ENCODE data around the gene MPL.

MPL gene

DNA sequence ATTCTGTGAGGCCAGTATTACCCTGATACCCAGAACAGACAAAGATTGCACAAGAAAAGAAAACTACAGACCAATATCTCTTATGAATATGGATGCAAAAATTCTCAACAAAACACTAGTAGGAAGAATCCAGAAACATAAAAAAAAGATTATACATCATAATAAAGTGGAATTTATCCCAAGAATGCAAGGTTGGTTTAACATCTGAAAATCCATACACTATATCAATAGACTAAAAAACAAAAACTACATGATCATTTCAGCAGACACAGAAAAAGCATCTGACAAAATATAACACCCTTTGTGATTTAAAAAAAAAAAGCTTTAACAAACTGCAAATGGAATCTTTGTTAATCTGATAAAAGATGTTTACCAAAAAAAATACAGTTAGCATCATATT is 12.2 kb upstream of the MPL start:
- DNase-seq (ENCODE audit: low read depth in 2 of 2): no peak

DNA sequence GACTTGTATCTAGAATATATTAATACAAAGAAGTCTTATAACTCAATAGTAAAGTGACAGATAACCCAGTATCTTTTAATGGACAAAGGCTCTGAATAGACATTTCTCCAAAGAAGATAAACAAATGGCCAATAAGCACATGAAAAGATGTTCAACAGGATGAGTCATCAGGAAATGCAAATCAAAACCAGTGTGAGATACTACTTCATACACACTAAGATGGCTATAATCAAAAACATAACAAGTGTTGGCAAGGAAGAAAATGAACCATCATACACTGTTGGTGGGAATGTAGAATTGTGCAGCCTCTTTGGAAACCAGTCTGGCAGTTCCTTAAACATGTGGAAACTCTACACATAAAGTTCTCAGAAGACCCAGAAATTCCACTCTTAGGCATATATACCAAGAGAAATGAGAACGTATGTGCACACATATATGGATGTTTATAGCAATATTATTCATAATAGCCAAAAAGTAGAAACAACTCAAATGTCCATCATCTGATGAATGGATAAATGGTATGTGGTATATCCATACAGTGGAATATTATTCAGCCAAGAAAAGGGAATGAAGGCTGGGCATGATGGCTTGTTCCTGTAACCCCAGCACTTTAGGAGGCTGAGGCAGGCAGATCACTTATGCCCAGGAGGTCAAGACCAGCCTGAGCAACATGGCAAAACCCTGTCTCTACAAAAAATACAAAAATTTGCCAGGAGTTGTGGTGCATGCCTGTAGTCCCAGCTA is 9.9 kb upstream of the MPL start:
- DNase-seq (ENCODE audit: low read depth in 2 of 2): no peak

DNA sequence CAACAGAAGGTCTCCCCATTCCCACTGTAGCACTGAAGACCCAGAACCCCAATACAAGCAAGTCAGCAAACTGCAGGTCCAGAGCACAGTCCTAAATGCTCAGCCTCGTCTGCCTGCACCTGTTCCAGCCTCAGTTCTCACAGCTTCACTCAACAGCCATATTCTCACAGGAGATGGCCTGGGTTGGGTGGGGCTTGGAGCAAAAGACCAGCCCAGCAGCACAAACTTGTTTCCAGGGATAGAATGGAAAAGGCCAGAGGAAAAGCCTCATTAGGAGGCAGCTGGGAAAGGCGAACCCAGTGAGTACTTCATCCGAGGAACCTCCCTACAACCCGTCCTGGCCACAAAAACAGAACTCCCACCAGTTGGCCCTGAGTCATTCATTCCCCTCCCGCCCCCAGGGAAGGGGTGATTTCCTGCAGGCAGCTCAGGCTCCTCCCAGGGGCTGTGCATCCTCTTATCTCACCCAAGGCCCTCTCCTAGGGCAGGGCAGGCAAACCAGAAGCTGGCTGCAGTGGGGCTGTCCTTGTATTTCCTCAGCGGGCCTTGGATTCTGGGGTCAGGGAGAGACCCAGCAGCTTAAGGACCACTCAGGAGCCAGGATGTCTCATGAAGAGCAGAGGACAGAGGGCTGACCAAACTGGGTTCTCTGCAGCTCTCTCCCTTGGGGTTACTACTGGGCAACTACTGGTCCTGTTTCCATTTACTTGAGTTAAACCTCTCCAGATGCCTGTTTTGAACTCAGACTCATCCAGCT is 7.4 kb upstream of the MPL start:
- DNase-seq (ENCODE audit: low read depth in 2 of 2): peak; percentile 58 to 63

DNA sequence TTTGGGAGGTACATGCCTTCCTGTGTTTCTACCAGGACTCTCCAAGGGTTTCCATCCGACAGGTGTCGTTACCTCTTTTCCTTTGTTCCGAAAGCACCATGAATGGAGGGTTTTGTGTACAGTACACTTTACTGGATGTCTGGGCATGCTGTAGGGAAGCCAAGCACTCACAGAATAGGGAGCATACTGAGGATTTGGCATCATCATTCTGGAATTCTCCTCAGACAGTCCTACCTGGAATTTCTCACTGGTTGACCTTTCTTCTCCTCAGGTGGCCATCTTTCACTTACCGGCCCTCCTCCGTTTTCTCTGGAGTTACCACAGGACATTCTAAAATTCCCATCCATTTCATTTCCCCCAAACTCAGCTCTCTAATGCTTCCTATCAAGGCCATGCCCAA is 5.9 kb upstream of the MPL start:
- DNase-seq (ENCODE audit: low read depth in 2 of 2): no peak

DNA sequence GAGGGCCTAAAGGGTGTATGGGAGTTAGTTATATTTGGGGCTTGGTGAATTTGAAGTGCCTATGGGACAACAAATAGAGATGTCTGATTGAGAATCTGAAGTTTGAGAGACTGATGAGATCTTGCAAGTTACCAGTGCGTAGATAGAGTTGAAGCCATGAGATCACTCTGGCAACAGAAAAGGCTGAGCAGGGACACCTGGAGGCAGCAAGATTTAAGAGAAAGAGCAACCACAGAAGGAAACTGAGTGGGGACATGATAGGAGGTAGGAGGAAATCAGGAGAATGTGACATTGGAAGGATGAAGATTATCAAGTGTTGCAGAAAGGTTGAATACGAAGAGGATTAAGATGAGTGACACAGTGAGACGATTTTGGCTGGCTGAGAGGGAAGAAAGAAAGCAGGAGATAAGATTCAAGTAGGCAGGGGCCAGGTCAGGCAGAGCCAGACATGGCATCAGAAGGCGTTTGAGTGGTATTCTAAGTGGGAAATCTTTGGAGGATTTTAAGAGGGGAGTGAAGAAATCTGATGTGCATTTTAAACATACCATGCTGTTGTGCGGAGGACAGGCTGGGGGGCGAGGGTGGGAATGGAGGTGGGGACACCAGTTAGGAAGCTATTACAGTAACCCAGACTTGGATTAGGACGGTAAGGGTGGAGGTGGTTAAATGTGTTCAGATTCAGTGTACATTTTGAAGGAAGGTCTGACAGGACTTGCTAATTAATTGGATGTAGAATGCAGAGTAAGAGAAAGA is 3.0 kb upstream of the MPL start:
- DNase-seq (ENCODE audit: low read depth in 2 of 2): no peak

DNA sequence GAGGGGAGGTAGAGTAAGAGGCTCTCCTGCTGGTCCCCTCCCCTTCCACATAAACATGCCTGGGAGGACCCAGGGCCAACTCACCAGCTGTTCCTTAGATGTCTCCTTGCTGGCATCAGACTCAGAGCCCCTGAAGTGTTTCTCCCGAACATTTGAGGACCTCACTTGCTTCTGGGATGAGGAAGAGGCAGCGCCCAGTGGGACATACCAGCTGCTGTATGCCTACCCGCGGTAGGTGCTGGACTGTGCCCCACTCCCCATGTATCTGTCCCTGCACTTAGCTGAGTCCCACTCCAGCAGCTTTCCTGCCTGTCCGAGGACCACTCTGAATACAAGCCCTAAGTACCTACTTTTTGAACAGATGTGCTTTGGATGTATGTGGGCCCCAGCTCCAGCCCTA is 383 bp downstream of the MPL start:
- DNase-seq (ENCODE audit: low read depth in 2 of 2): no peak

DNA sequence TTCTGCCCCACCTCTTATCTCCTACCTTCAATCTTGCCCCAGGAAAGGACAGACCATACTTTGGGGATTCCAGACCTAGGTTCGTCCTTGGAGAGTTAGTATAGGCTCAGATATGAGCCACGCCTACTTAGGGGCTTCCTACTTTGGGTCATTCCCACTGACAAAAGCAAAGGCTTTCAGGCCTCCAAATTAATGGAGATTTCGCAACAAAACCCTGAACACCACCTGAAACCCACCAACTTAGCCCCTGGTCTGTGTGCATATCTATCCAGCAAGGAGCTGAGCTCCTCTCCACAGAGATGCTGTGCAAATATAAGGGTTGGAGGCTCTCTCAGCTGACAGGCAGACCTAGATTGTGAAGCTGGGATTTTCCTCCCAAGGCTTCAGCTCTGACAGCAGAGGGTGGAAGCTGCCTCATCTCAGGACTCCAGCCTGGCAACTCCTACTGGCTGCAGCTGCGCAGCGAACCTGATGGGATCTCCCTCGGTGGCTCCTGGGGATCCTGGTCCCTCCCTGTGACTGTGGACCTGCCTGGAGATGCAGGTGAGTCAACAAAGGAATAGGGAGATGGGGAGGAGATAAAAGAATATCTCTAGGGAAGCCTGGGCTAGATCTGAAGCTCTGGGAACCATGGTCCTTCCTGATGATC is 2.1 kb downstream of the MPL start:
- no peak for DNase-seq (ENCODE audit: low read depth in 2 of 2)

DNA sequence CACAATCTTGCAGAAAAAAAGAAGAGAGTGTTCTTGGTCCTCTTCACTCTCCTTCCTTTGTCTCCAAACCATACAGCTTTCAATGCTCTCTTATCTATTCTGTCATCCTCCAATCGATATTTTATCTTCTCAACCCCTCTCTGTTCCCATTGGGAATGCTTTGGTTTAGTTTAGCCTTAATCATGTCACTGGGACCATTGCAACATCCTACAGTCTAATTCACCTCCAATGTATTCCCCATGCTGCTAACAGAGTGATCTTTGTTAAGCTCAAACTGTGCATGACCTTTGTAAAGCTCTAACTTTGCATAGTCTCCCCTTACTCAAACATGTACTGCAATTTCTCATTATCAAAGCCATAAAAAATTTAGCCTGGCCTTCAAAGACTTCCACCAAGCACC is 2.9 kb downstream of the MPL start:
- DNase-seq (ENCODE audit: low read depth in 2 of 2): no peak

DNA sequence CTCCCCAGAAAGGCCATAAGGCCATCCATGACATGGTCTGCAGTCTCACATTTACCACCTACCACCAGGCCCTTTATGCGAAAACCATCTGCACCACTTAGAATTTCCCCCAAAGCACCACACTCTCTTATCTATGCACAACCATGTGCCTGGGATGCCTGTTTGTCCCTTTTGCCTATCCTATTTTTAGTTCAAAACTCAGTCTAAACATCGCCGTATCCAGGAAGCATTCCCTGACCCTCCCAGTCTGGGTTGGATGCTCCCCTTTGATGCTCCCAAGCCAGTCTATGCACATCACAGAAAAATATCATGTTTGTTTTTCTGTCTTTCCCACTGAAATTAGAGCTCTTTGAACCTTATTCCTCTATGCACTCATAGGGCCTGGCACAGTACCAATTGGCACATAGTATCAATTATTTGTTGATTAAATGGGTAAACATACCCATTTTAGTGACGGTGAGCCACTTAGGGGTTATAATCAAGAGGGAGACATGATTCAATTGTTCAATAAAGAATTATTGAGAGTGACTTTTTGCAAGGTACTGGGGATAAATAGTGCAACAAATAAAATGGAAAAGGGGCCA is 6.7 kb downstream of the MPL start:
- no peak for DNase-seq (ENCODE audit: low read depth in 2 of 2)

DNA sequence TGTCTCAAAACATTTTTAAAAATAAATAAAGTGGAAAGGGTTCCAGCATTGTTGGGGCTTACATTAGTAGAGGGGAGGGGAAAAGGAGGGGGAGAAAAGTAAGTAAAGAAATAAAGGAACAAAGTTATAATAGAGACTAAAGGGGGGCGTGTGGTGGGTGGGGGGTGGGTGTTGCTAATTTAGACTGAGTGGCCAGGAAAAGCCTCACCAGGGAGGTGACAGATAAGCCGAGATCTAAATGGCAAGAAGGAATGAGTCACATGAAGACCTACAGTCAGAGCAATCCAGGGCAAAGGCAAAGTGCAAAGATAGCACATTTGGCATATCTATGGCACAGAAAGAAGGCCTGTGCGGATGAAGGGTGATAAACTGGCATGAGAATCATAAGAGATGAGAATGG is 7.5 kb downstream of the MPL start:
- no peak for DNase-seq (ENCODE audit: low read depth in 2 of 2)

DNA sequence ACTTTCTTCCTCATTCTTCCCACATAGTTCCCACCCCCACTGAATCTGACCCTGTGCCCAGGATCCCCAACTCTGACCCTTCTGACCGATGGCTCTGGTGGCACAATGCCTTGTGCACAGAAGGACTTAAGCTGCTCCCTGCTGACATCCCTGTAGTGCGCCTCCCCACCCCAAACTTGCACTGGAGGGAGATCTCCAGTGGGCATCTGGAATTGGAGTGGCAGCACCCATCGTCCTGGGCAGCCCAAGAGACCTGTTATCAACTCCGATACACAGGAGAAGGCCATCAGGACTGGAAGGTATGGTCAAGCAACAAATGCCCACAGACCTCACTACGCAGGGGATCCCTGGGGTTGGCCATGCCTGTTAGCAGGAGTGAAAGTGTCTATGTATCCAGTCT is 9.0 kb downstream of the MPL start:
- no peak for DNase-seq (ENCODE audit: low read depth in 2 of 2)

DNA sequence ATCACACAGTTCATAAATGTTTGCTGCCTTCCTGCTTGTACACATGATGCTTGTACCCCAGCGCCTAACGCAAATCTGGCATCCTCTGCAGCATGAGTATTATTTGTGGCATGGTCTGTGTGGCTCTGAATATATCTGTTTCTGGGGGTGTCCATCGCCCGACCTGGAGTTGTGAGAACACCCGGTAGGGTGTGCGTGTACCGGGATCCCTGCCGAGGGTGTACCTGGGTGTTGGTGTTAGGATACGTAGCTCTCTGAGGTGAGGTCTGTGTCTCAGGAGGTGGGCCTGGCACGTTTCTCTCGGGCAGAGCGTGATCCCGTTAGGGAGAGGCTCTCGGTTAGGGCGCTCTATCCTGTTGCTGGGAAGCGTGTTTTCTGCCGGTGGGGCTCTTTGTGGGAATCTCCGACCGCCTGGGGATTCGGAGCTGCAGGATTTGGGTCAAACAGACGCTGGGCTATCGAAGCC is 10.8 kb downstream of the MPL start:
- DNase-seq (ENCODE audit: low read depth in 2 of 2): no peak

DNA sequence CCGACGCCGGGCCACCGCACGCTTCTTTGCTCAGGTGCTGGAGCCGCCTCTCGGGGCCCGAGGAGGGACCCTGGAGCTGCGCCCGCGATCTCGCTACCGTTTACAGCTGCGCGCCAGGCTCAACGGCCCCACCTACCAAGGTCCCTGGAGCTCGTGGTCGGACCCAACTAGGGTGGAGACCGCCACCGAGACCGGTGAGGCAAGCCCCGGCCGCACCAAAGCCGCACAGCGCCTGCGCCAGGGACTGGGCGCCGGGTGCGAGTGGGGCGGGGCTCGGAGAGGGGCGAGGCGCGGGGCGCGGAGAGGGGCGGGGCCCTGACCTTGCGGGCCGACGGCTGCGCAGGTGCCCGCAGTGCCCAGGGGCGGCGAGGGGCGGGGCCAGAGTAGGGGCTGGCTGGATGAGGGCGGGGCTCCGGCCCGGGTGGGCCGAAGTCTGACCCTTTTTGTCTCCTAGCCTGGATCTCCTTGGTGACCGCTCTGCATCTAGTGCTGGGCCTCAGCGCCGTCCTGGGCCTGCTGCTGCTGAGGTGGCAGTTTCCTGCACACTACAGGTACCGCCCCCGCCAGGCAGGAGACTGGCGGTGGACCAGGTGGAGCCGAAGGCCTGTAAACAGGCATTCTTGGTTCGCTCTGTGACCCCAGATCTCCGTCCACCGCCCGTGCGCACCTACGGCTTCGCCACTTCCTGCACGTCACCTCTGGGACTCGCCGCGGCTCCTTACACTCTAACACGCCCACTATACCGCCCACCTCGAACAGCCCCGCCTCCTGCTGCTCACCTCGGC is 11.4 kb downstream of the MPL start:
- DNase-seq (ENCODE audit: low read depth in 2 of 2): peak in 1 of 2 donors; percentile 30

DNA sequence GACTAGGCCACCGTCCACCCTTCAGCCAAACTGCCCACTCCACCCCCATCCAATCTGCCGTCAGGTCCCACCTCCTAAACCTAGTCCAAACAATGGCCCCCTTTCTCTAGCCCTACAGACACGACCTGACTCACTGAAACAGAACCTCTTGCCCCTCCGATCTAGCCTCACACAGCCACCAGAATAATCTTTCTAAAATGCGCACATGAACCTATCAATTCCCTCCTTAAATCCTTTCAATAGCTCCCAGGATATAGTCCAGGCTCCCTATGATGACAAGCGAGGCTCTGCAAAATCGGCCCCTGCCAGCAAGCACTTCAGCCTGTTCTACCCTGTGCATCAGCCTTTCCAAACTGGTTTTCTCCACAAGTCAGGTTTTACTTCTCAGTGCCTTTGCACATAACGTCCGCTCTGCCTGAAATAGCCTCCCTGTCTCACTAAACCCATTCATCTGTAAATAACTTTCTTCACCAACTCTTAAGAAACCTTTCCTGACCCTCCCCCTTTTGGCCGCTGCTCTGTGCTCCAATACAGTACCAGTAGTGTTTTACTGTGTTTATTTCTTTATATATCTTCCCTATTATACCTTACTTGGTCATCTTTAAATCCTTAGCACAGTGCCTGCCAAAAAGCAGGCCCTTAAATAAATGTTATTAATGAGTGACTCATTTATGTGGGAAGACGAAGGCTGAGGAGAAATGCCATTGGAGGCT is 12.1 kb downstream of the MPL start:
- no peak for DNase-seq (ENCODE audit: low read depth in 2 of 2)

DNA sequence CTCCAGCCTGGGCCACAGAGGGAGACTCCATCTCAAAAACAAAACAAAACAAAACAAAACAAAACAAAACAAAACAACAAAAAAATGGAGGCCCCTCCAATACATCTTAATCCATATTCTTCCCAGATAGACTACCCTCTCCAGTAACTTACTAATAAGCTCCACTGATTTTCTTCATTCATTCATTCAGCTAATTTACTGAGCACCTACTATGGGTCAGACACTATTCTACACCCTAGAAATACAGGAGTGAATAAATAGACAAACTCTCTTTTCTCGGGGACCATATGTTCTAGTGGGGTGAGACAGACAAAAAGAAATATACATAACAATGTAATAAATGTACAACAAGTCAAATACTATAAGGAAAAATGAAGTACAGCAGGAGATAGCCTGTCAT is 13.4 kb downstream of the MPL start:
- DNase-seq (ENCODE audit: low read depth in 2 of 2): no peak

DNA sequence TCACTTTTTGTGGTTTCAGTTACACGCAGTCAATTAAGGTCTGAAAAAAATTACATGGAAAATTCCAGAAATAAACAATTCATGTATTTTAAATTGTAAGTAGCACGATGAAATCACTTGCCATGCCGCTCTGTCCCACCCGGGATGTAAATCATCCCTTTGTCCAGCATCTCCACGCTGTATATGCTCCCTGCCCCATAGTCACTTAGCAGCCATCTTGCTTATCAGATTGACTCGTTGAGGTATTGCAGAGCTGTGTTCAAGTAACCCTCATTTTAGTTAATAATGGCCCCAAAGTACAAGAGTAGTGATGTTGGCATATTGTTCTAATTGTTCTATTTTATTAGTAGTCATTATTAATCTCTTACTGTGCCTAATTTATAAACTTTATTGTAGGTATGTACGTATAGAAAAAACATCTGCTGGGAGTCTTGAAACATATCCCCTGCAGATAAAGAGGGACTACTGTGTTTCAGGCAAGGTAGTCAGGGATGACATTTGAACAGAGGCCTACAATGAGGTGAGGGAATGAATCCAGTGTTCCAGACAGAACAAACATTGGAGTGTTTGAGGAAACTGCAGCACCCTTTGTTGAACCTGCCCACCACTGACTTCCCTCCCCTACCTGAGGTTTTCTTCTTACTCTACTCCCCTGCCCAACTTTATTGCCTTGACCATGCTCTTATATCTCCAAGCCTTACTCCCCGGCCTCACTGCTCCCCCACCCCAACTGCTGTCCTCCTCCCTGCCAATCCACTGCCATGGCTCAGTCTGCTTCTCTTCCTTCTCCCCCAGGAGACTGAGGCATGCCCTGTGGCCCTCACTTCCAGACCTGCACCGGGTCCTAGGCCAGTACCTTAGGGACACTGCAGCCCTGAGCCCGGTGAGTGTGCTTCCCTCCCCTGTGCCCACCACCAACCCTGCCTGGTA is 14.1 kb downstream of the MPL start:
- no peak for DNase-seq (ENCODE audit: low read depth in 2 of 2)

DNA sequence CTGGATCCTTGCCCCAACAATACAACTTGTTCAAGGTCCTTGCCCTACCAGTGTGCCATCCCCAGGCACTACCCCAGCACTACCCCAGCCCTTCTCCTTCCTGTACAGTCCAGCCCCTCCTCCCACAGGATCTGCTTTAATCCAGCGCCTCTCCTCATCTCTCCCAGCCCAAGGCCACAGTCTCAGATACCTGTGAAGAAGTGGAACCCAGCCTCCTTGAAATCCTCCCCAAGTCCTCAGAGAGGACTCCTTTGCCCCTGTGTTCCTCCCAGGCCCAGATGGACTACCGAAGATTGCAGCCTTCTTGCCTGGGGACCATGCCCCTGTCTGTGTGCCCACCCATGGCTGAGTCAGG is 14.7 kb downstream of the MPL start:
- DNase-seq (ENCODE audit: low read depth in 2 of 2): no peak

DNA sequence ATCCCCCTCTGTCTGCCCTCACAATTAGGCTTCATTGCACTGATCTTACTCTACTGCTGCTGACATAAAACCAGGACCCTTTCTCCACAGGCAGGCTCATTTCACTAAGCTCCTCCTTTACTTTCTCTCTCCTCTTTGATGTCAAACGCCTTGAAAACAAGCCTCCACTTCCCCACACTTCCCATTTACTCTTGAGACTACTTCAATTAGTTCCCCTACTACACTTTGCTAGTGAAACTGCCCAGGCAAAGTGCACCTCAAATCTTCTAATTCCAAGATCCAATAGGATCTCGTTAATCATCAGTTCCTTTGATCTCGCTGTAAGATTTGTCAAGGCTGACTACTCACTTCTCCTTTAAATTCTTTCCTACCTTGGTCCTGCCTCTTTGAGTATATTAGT is 15.3 kb downstream of the MPL start:
- no peak for DNase-seq (ENCODE audit: low read depth in 2 of 2)

DNA sequence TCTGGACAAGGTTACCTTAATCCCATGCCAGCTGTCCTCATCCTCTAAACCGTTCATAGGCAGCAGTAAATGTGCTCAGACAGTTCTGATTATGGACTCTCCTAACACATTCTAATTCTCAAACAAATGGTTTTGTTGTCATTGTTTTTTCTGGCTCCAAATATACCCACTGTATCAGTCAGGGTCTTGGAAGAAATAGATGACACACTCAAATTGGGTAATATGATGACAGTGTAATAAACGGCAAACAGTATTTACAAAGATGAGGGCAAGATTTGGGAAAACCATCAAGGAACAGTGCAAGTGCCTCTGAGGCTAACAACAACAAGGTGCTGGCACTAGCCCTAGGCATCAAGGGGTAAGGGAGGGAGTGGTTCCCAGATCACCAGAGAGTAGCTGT is 16.9 kb downstream of the MPL start:
- DNase-seq (ENCODE audit: low read depth in 2 of 2): no peak
